ENCODE results near the gene SELENOP.

Gene SELENOP

DNA sequence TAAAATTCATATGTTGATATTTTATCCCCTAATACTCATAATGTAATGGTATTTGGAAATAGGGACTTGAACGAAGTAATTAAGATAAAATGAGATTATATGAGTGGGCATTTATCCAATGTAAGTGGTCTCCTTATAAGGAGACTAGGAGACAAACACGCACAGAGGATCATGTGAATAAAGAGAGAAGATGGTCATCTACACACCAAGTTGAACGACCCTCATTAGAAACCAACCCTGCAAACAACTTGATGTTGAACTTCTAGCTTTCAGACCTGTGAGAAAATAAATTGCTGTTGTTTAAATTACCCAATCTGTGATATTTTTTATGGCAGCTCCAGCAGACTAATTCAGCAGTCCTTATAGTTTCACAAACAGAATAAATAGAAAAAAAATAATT is 27.5 kb upstream of the SELENOP start:
- H3K4me3 ChIP-seq (ENCODE audit: low read depth, low read length): no peak overlapping the region
- TF ChIP-seq, protein P1, sequence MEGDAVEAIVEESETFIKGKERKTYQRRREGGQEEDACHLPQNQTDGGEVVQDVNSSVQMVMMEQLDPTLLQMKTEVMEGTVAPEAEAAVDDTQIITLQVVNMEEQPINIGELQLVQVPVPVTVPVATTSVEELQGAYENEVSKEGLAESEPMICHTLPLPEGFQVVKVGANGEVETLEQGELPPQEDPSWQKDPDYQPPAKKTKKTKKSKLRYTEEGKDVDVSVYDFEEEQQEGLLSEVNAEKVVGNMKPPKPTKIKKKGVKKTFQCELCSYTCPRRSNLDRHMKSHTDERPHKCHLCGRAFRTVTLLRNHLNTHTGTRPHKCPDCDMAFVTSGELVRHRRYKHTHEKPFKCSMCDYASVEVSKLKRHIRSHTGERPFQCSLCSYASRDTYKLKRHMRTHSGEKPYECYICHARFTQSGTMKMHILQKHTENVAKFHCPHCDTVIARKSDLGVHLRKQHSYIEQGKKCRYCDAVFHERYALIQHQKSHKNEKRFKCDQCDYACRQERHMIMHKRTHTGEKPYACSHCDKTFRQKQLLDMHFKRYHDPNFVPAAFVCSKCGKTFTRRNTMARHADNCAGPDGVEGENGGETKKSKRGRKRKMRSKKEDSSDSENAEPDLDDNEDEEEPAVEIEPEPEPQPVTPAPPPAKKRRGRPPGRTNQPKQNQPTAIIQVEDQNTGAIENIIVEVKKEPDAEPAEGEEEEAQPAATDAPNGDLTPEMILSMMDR (IDR thresholded peaks at IDR 0.05; ENCODE audit: low read depth, low read length): no peak

DNA sequence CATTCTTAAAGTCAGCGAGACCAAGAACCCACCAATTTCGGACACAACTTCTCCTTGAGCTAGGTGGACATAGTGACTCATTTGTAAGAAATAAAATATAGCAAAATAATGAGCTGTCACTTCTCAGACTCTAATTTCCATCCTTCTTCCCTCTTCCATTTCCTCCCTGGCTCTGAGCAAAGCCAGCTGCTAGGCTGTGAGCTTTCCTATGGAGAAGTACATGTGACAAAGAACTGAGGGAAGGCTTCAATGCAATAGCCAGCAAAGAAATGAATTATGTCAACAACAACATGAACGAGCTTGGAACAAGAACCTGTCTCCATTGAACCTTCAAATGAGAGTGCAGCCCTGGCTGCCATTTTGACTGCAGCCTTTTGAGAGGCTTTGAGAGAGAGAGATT is 25.9 kb upstream of the SELENOP start:
- no peak overlapping the region for H3K4me3 ChIP-seq (ENCODE audit: low read depth, low read length)
- TF ChIP-seq, protein P1 (IDR thresholded peaks at IDR 0.05; ENCODE audit: low read depth, low read length): no peak

GRCh38 chr5:42836070-42836769 is 24.5 kb upstream of the SELENOP start:
- TF ChIP-seq, protein P1 (IDR thresholded peaks at IDR 0.05; ENCODE audit: low read depth, low read length): no peak
- no peak overlapping the region for H3K4me3 ChIP-seq (ENCODE audit: low read depth, low read length)

DNA sequence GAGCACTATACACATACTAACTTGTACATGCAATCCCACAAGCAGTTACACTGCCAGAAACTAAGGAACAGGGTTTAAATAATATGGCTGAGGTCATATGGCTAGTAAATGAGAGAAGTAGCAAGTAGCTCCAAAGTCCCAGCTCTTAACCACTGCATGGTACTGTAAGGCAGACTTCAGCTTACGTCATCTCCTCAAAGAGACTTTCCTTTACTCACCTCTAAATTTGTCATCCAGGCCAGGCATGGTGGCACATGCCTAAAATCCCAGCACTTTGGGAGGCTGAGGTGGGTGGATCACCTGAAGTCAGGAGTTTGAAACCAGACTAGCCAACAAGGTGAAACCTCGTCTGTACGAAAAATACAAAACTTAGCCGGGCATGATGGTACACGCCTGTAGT is 20.4 kb upstream of the SELENOP start:
- H3K4me3 ChIP-seq (ENCODE audit: low read depth, low read length): no peak overlapping the region
- TF ChIP-seq, protein P1 (IDR thresholded peaks at IDR 0.05; ENCODE audit: low read depth, low read length): no peak

- H3K4me3 ChIP-seq (ENCODE audit: low read depth, low read length): no peak overlapping the region
- TF ChIP-seq, protein P1 (IDR thresholded peaks at IDR 0.05; ENCODE audit: low read depth, low read length): no peak
Measured at GRCh38 chr5:42830924-42831323, 19.2 kb upstream of the SELENOP start.

- TF ChIP-seq, protein P1 (IDR thresholded peaks at IDR 0.05; ENCODE audit: low read depth, low read length): no peak
- no peak overlapping the region for H3K4me3 ChIP-seq (ENCODE audit: low read depth, low read length)
Measured at GRCh38 chr5:42828671-42829070, 17.0 kb upstream of the SELENOP start.

GRCh38 chr5:42826757-42827515 is 15.2 kb upstream of the SELENOP start:
- TF ChIP-seq, protein P1 (IDR thresholded peaks at IDR 0.05; ENCODE audit: low read depth, low read length): no peak
- no peak overlapping the region for H3K4me3 ChIP-seq (ENCODE audit: low read depth, low read length)

Measured in WI38 (cell line).